Ishikawa (cell line): ENCODE data around the gene SMIM17.

Experiments used
- CEBPB ChIP-seq: IDR thresholded peaks from 2 replicates; pipeline ENCODE4 v1.6.1; 2012
- CREB1 ChIP-seq: IDR thresholded peaks from 2 replicates; pipeline ENCODE4 v1.6.1; 2012; ENCODE audit warnings: low read depth
- EGR1 ChIP-seq: IDR thresholded peaks from 2 replicates; pipeline ENCODE4 v1.6.1; 2012
- EP300 ChIP-seq: IDR thresholded peaks from 2 replicates; pipeline ENCODE4 v1.6.1; 2012; ENCODE audit warnings: borderline replicate concordance
- FOXM1 ChIP-seq: IDR thresholded peaks from 2 replicates; pipeline ENCODE4 v1.6.1; 2012; ENCODE audit warnings: low read depth, borderline replicate concordance
- NFIC ChIP-seq: IDR thresholded peaks from 2 replicates; pipeline ENCODE4 v1.6.1; 2012
- RAD21 ChIP-seq: IDR thresholded peaks from 2 replicates; pipeline ENCODE4 v1.6.1; 2012; ENCODE audit warnings: low read depth
- TAF1 ChIP-seq: IDR thresholded peaks from 2 replicates; pipeline ENCODE4 v1.6.1; 2012; ENCODE audit warnings: low read depth, mild to moderate bottlenecking
- TCF12 ChIP-seq: IDR thresholded peaks from 2 replicates; pipeline ENCODE4 v1.6.1; 2012; ENCODE audit warnings: low read depth
- TEAD4 ChIP-seq: IDR thresholded peaks from 2 replicates; pipeline ENCODE4 v1.6.1; 2012
- YY1 ChIP-seq: IDR thresholded peaks from 2 replicates; pipeline ENCODE4 v1.6.1; 2012; ENCODE audit warnings: low read depth
- ZBTB7A ChIP-seq: IDR thresholded peaks from 2 replicates; pipeline ENCODE4 v1.6.1; 2012; ENCODE audit warnings: low read depth
- TF ChIP-seq, protein P1 (sequence below): IDR thresholded peaks from 2 replicates; pipeline ENCODE4 v1.6.1; 2012; ENCODE audit warnings: low read depth, mild to moderate bottlenecking
- TF ChIP-seq, protein P2 (sequence below): IDR thresholded peaks from 2 replicates; pipeline ENCODE4 v1.6.1; 2012
- TF ChIP-seq, protein P3 (sequence below): IDR thresholded peaks from 2 replicates; pipeline ENCODE4 v1.6.1; 2012

The SMIM17 gene

GRCh38 chr19:56678205-56678604, 35.2 kb downstream of the SMIM17 start:
- TF ChIP-seq TCF12 (no peak), EP300 (no peak), TAF1 (no peak), CREB1 (no peak), FOXM1 (no peak), TEAD4 (no peak), YY1 (no peak), NFIC (no peak), ZBTB7A (no peak), EGR1 (no peak), RAD21 (no peak), CEBPB (no peak)
- TF ChIP-seq, protein P1, sequence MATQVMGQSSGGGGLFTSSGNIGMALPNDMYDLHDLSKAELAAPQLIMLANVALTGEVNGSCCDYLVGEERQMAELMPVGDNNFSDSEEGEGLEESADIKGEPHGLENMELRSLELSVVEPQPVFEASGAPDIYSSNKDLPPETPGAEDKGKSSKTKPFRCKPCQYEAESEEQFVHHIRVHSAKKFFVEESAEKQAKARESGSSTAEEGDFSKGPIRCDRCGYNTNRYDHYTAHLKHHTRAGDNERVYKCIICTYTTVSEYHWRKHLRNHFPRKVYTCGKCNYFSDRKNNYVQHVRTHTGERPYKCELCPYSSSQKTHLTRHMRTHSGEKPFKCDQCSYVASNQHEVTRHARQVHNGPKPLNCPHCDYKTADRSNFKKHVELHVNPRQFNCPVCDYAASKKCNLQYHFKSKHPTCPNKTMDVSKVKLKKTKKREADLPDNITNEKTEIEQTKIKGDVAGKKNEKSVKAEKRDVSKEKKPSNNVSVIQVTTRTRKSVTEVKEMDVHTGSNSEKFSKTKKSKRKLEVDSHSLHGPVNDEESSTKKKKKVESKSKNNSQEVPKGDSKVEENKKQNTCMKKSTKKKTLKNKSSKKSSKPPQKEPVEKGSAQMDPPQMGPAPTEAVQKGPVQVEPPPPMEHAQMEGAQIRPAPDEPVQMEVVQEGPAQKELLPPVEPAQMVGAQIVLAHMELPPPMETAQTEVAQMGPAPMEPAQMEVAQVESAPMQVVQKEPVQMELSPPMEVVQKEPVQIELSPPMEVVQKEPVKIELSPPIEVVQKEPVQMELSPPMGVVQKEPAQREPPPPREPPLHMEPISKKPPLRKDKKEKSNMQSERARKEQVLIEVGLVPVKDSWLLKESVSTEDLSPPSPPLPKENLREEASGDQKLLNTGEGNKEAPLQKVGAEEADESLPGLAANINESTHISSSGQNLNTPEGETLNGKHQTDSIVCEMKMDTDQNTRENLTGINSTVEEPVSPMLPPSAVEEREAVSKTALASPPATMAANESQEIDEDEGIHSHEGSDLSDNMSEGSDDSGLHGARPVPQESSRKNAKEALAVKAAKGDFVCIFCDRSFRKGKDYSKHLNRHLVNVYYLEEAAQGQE: no peak
- TF ChIP-seq, protein P2, sequence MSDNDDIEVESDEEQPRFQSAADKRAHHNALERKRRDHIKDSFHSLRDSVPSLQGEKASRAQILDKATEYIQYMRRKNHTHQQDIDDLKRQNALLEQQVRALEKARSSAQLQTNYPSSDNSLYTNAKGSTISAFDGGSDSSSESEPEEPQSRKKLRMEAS: no peak
- TF ChIP-seq, protein P3, sequence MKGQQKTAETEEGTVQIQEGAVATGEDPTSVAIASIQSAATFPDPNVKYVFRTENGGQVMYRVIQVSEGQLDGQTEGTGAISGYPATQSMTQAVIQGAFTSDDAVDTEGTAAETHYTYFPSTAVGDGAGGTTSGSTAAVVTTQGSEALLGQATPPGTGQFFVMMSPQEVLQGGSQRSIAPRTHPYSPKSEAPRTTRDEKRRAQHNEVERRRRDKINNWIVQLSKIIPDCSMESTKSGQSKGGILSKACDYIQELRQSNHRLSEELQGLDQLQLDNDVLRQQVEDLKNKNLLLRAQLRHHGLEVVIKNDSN: no peak

GRCh38 chr19:56681702-56682101, 38.7 kb downstream of the SMIM17 start:
- TF ChIP-seq, protein P1: no peak
- TF ChIP-seq EGR1 (no peak), TEAD4 (no peak), RAD21 (no peak), ZBTB7A (no peak), CREB1 (no peak), EP300 (no peak)

GRCh38 chr19:56683116-56683515, 40.2 kb downstream of the SMIM17 start:
- TF ChIP-seq TAF1: no peak
- TF ChIP-seq EGR1: no peak
- TF ChIP-seq, protein P1: no peak
- no peak for TF ChIP-seq ZBTB7A
- no peak for TF ChIP-seq YY1
- TF ChIP-seq RAD21: no peak
- TF ChIP-seq NFIC: no peak
- TF ChIP-seq FOXM1: no peak
- TF ChIP-seq CREB1: no peak
- no peak for TF ChIP-seq TCF12
- TF ChIP-seq TEAD4: no peak
- TF ChIP-seq, protein P3: no peak

- TF ChIP-seq ZBTB7A (no peak), CEBPB (no peak), FOXM1 (no peak), NFIC (no peak)
Measured at GRCh38 chr19:56687031-56687430, 44.1 kb downstream of the SMIM17 start.

DNA sequence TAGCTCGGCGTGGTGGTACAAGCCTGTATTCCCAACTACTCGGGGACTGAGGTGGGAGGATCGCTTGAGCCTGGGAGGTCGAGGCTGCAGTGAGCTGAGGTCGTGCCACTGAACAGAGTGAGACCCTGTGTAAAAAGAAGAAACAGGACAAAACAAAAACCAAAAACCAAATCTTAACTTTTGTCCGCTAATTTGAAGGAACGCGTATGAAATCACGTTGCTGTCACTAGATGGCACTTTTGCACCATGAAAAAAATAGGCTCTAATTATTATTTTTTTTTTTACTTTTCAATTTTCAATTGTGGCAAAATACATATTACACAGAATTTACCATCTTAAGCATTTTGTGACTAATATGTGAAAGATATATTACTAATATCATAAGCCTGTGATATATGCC, 46.2 kb downstream of the SMIM17 start:
- TF ChIP-seq CEBPB: no peak
- no peak for TF ChIP-seq CREB1
- TF ChIP-seq TCF12: no peak
- TF ChIP-seq NFIC: no peak
- no peak for TF ChIP-seq YY1
- no peak for TF ChIP-seq FOXM1
- no peak for TF ChIP-seq TAF1
- TF ChIP-seq EGR1: no peak
- TF ChIP-seq, protein P3: no peak
- no peak for TF ChIP-seq ZBTB7A
